Stimulated activated CD8-positive, alpha-beta memory T cell treated with anti-CD3 and anti-CD28 coated beads, Interleukin-2, amount 100 ng/mL, for 1 hour (primary cell): ENCODE data around the gene DOCK10.

Source experiments
- DNase-seq, 2 donors: peaks; one replicate each; pipeline ENCODE4 v3.0.0-alpha.2; 2020; ENCODE audit warnings: low read depth in 2 of 2

The DOCK10 gene

DNA sequence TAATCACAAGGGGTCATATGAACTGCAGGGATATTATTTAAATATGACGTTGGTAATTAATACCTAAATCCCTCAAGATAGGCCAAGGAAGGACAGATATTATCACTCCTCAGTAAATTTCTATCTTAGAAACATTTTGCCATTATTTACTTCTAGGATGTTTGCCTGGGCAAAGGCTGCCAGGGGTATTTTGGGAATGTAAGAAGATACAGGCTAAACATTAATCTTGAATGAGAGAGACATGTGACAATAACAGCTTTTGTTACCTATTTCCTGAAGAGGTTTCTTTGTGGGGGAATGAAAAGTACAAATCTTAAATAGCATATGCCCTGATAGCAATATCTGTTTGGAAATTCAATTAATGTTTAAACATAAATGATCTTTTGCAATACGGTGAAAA lies 325.3 kb downstream of the DOCK10 start:
- DNase-seq = no peak

DNA sequence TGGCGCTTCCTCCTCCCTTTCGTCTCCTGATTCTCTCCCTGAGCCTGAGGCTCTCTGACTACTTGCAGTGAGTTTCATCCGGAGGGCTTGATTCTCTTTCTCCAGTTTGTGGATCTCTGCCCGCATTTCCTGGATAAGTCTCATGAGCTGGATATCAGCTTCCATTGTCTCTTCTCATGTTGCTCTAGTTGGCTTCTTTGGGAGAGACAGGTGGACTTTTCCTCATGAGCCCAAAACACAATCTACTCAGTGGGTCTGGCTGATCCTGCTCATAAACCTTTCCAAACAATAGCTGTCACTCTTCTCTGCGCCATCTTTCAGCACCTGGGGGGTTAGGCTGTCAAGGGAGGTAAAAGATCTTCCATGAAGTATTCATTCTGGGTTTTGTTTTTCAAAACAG lies 326.1 kb downstream of the DOCK10 start, which contains the start of gene CCDC195:
TSS of gene CCDC195 (minus strand) at position 165 of the 400 bp plus-strand sequence. CDS start at position 165, 0 bp downstream.
- no peak for DNase-seq
